ENCODE measurements around the gene SERPING1. TPM values are rescaled to one million over a fixed set of nuclear protein-coding genes. Genes with fewer than 3 reads are reported as not detected.

Gene SERPING1
- polyA plus RNA-seq, 1 of the 3 experiments (the other 2 are of a cell fraction), result 4.5 TPM

GRCh38 chr11:57571606-57572005, 25.9 kb upstream of the SERPING1 start:
- no peaks in the 10 kb centered on the region for H3K9me2 ChIP-seq
- POLR2A ChIA-PET, result interaction anchor here (1.2 kb wide), 1 partner anchor 70 kb away, joined by 3 read pairs; no protein-coding TSS in a partner anchor
- no peak for DNase-seq
- H3K4me3 ChIP-seq (ENCODE audit: low read depth in 2 of 2, low read length in 1 of 2), result no peak overlapping the region
- WGBS (ENCODE audit: low lambda C conversion rate), result 61% methylated on average over 2 of the region's 2 CpGs
- CTCF ChIA-PET, result interaction anchor here (1.0 to 9.3 kb wide), 2 partner anchors 70 to 78 kb away, joined by 4 to 326 read pairs; partner anchors contain the start of gene YPEL4
- TF ChIP-seq MXI1 (IDR thresholded peaks at IDR 0.05; ENCODE audit: low read depth, low read length) (no peak), SMC3 (IDR thresholded peaks at IDR 0.05; ENCODE audit: low read depth, low read length) (no peak)
- H3K79me2 ChIP-seq (ENCODE audit: insufficient read depth), result no peaks in the 10 kb centered on the region; the same call in 1 of the 2 replicates
- no peaks in the 10 kb centered on the region for H4K20me1 ChIP-seq (ENCODE audit: insufficient read depth)
- no peak overlapping the region for H3K4me2 ChIP-seq
- no peak overlapping the region for H3K9ac ChIP-seq
- H3K4me1 ChIP-seq (ENCODE audit: control insufficient read depth in 1 of 2, insufficient read depth in 2 of 2, low read depth in 1 of 2, low read length in 1 of 2), result peaks cover 0 to 5% of the 10 kb centered on the region in 2 experiments; a peak in 1 of 4 replicates
- H2AFZ ChIP-seq (ENCODE audit: low read depth), result no peak overlapping the region
- H3K36me3 ChIP-seq (replicated peaks in 1 of 2; ENCODE audit: control insufficient read depth in 1 of 2, insufficient read depth in 2 of 2, low read length in 1 of 2), result no peaks in the 10 kb centered on the region
- H3K27me3 ChIP-seq (ENCODE audit: insufficient read depth), result no peaks in the 10 kb centered on the region
- H3K27ac ChIP-seq (ENCODE audit: low read depth in 2 of 2, low read length in 1 of 2), result no peak overlapping the region
- H3K9me3 ChIP-seq, result no peaks in the 10 kb centered on the region
- no peaks in the 10 kb centered on the region for H3F3A ChIP-seq (replicated peaks; ENCODE audit: insufficient read depth)

GRCh38 chr11:57574061-57574460, 23.4 kb upstream of the SERPING1 start:
- Histone ChIP-seq H3K9me3 (no peaks in the 10 kb centered on the region), H3K9ac (no peak overlapping the region), H3K36me3 (replicated peaks in 1 of 2; ENCODE audit: control insufficient read depth in 1 of 2, insufficient read depth in 2 of 2, low read length in 1 of 2) (no peaks in the 10 kb centered on the region), H3K27ac (ENCODE audit: low read depth in 2 of 2, low read length in 1 of 2) (no peak overlapping the region), H3K79me2 (ENCODE audit: insufficient read depth) (no peaks in the 10 kb centered on the region), H2AFZ (ENCODE audit: low read depth) (no peak overlapping the region), H3K27me3 (ENCODE audit: insufficient read depth) (no peaks in the 10 kb centered on the region), H3K9me2 (no peaks in the 10 kb centered on the region), H3K4me3 (ENCODE audit: low read depth in 2 of 2, low read length in 1 of 2) (no peak overlapping the region), H3K4me1 (ENCODE audit: control insufficient read depth in 1 of 2, insufficient read depth in 2 of 2, low read depth in 1 of 2, low read length in 1 of 2) (no peaks in the 10 kb centered on the region), H4K20me1 (ENCODE audit: insufficient read depth) (no peaks in the 10 kb centered on the region), H3F3A (replicated peaks; ENCODE audit: insufficient read depth) (no peaks in the 10 kb centered on the region), H3K4me2 (no peak overlapping the region)
- WGBS (ENCODE audit: low lambda C conversion rate), result 32% methylated on average over 4 of the region's 4 CpGs
- ChIA-PET POLR2A (no interaction called here), CTCF (interaction anchor here (1.1 to 9.3 kb wide), 3 partner anchors 47 to 81 kb away, joined by 3 to 326 read pairs (median 3); partner anchors contain the start of gene YPEL4)
- TF ChIP-seq EP300 (IDR thresholded peaks at IDR 0.05; ENCODE audit: borderline replicate concordance in 1 of 2, low read depth in 1 of 2, low read length in 1 of 2) (no peak), RCOR1 (IDR thresholded peaks at IDR 0.05; ENCODE audit: low read length) (no peak), GATA2 (CRISPR knock-in tag; IDR thresholded peaks at IDR 0.05) (no peak), MEF2A (IDR thresholded peaks at IDR 0.05; ENCODE audit: borderline replicate concordance, low read depth) (no peak), GABPA (IDR thresholded peaks at IDR 0.05; ENCODE audit: low read depth) (no peak), EZH2phosphoT487 (IDR thresholded peaks at IDR 0.05; ENCODE audit: borderline replicate concordance, low read depth) (no peak), TCF12 (IDR thresholded peaks at IDR 0.05) (no peak), POLR2AphosphoS5 (IDR thresholded peaks at IDR 0.05; ENCODE audit: low read depth, low read length) (no peak), SIN3A (IDR thresholded peaks at IDR 0.05; ENCODE audit: borderline replicate concordance, low read depth, low read length) (no peak), USF1 (IDR thresholded peaks at IDR 0.05; ENCODE audit: borderline replicate concordance, low read depth) (no peak), NRF1 (IDR thresholded peaks at IDR 0.05; ENCODE audit: low read depth, low read length) (no peak)
- no peak for DNase-seq
